A549 (cell line): ENCODE data around the gene SMIM28. TPM values are rescaled to one million over a fixed set of nuclear protein-coding genes. Genes with fewer than 3 reads are reported as not detected.
A peak's percentile ranks its signal among the peaks of the same experiment; 100 is the strongest.

ENCODE experiments used
- ATAC-seq, 2 experiments: fragments of 200-7000 bp in 1 of 2; fragments of >200 bp in 1 of 2; cut with Nextera tagmentation in 1 of 2; cut with Tn5 transposase in 1 of 2; 3 replicates each; pipeline versions ENCODE4 v1.8.0 to v1.9.1; 2018 to 2020; ENCODE audit warnings: mild to moderate bottlenecking in 1 of 2, moderate library complexity in 1 of 2
- CTCF ChIA-PET: fragments of 300-600 bp; sonication (Branson Sonifier 250); formaldehyde crosslinking; extraction: SDS; loops from one replicate; lab custom pipeline; 2021; ENCODE audit warnings: antibody characterized with exemption, inconsistent platforms; lab: Yijun Ruan, JAX
- POLR2A ChIA-PET: fragments of 350-600 bp; formaldehyde crosslinking; extraction: SDS; loops from one replicate; lab custom pipeline; 2021; ENCODE audit warnings: antibody characterized with exemption, inconsistent platforms; lab: Yijun Ruan, JAX
- DNase-seq, 2 experiments: peaks; one replicate each; pipeline versions ENCODE4 v3.0.0 to v3.0.0-alpha.2; 2011 to 2016; ENCODE audit warnings: low read depth in 1 of 2, low spot score in 1 of 2
- FAIRE-seq: peaks from 2 replicates; lab custom pipeline; 2011; peaks lifted over from hg19 to GRCh38; lab: Jason Lieb, UNC
- H3K27ac ChIP-seq, 2 experiments: fragments of >200 bp; sonication (Bioruptor Twin); formaldehyde crosslinking; 3 replicates each; pipeline ENCODE4 v1.5.1; 2016 to 2017
- H3K4me1 ChIP-seq: fragments of >200 bp; sonication (Bioruptor Twin); formaldehyde crosslinking; 3 replicates; pipeline ENCODE4 v1.6.1; 2016
- H3K4me2 ChIP-seq: fragments of >200 bp; sonication (Bioruptor Twin); formaldehyde crosslinking; 3 replicates; pipeline ENCODE4 v1.6.1; 2016
- H3K4me3 ChIP-seq: fragments of >200 bp; sonication (Bioruptor Twin); formaldehyde crosslinking; 3 replicates; pipeline ENCODE4 v1.5.1; 2016
- H3K9me3 ChIP-seq: fragments of >200 bp; sonication (Bioruptor Twin); formaldehyde crosslinking; 3 replicates; pipeline ENCODE4 v1.6.1; 2016
- CEBPB ChIP-seq, 2 experiments: fragments of >200 bp in 1 of 2; sonication (Bioruptor Twin) in 1 of 2; formaldehyde crosslinking in 1 of 2; IDR thresholded peaks; 2 replicates each; pipeline ENCODE4 v1.6.1; 2012 to 2016
- CHD2 ChIP-seq: fragments of 150-350 bp; IDR thresholded peaks from 2 replicates; pipeline ENCODE4 v1.6.1; 2014; ENCODE audit warnings: low read length; ENCODE audit not compliant: partially characterized antibody
- E2F6 ChIP-seq: IDR thresholded peaks from 2 replicates; pipeline ENCODE4 v1.6.1; 2012; ENCODE audit warnings: low read depth, borderline replicate concordance
- GATA3 ChIP-seq: IDR thresholded peaks from 2 replicates; pipeline ENCODE4 v1.6.1; 2012; ENCODE audit warnings: borderline replicate concordance
- HDAC2 ChIP-seq: fragments of 200-600 bp; sonication (generic); IDR thresholded peaks from 2 replicates; pipeline ENCODE4 v1.6.1; 2016
- HEYL ChIP-seq: fragments of 250-450 bp; sonication (Bioruptor Pico); IDR thresholded peaks from 2 replicates; pipeline ENCODE4 v1.8.0; 2021; ENCODE audit warnings: mild to moderate bottlenecking, moderate library complexity
- HOXB13 ChIP-seq: fragments of 250-450 bp; sonication (Bioruptor Pico); IDR thresholded peaks from 2 replicates; pipeline ENCODE4 v1.5.0; 2020; ENCODE audit warnings: low read depth, mild to moderate bottlenecking, moderate library complexity
- MYC ChIP-seq: IDR thresholded peaks from 2 replicates; pipeline ENCODE4 v1.6.1; 2012; ENCODE audit warnings: mild to moderate bottlenecking, inconsistent platforms, low read length, improper control_type of control experiment, borderline replicate concordance
- NPAS2 ChIP-seq: fragments of 250-450 bp; sonication (Bioruptor Pico); IDR thresholded peaks from 2 replicates; pipeline ENCODE4 v1.8.0; 2022; ENCODE audit warnings: mild to moderate bottlenecking, moderate library complexity, borderline replicate concordance
- NR3C1 ChIP-seq: fragments of >200 bp; sonication (Bioruptor Twin); formaldehyde crosslinking; IDR thresholded peaks from 3 replicates; pipeline ENCODE4 v1.6.1; 2017
- REST ChIP-seq: fragments of 200-600 bp; sonication (generic); IDR thresholded peaks from 2 replicates; pipeline ENCODE4 v1.6.1; 2016; ENCODE audit warnings: antibody characterized with exemption, mild to moderate bottlenecking, moderate library complexity
- RFX5 ChIP-seq: fragments of 450-650 bp; IDR thresholded peaks from 2 replicates; pipeline ENCODE4 v1.7.1; 2014; ENCODE audit warnings: antibody characterized with exemption, mild to moderate bottlenecking, moderate library complexity
- SREBF2 ChIP-seq: fragments of 450-650 bp; IDR thresholded peaks from 2 replicates; pipeline ENCODE4 v1.6.1; 2014; ENCODE audit warnings: mild to moderate bottlenecking, moderate library complexity
- ZNF302 ChIP-seq: fragments of 250-450 bp; sonication (Bioruptor Pico); IDR thresholded peaks from 2 replicates; pipeline ENCODE4 v1.9.0; 2021; ENCODE audit warnings: inconsistent platforms, mild to moderate bottlenecking, moderate library complexity
- ZSCAN20 ChIP-seq: fragments of 250-450 bp; sonication (Bioruptor Pico); IDR thresholded peaks from 2 replicates; pipeline ENCODE4 v1.8.0; 2022; ENCODE audit warnings: mild to moderate bottlenecking, moderate library complexity
- WGBS: methylation state at CpG from one replicate; pipeline ENCODE4 v1.1.6; 2017; ENCODE audit errors: missing lambda C conversion rate; 5-methylcytosine and 5-hydroxymethylcytosine counted together
- polyA plus RNA-seq, 4 experiments: library from polyadenylated mRNA; depleted of rRNA in 3 of 4; stranded (reverse); fragments of >200 nt; fragmentation: RNase III in 1 of 4; extraction: RNeasy Plus Mini Kit Qiagen cat#74134 plus additional on column Dnase treatment in 1 of 4; gene quantifications; 2 replicates in 3 of 4; 3 replicates in 1 of 4; pipeline ENCODE4 v1.2.3, GENCODE V29; 2011 to 2017
- TF ChIP-seq, protein P1 (sequence below): fragments of 250-450 bp; sonication (Bioruptor Pico); IDR thresholded peaks from 2 replicates; pipeline ENCODE4 v1.5.0; 2021; ENCODE audit warnings: mild to moderate bottlenecking, moderate library complexity, borderline replicate concordance
- TF ChIP-seq, protein P2 (sequence below): fragments of >200 bp; sonication (Bioruptor Twin); formaldehyde crosslinking; IDR thresholded peaks from 2 replicates; pipeline ENCODE4 v1.6.1; 2016
- TF ChIP-seq, protein P3 (sequence below): IDR thresholded peaks from 2 replicates; pipeline ENCODE4 v1.6.1; 2012

Gene SMIM28
- polyA plus RNA-seq, 2 of the 4 experiments (the other 2 are of a cell fraction) = not detected

DNA sequence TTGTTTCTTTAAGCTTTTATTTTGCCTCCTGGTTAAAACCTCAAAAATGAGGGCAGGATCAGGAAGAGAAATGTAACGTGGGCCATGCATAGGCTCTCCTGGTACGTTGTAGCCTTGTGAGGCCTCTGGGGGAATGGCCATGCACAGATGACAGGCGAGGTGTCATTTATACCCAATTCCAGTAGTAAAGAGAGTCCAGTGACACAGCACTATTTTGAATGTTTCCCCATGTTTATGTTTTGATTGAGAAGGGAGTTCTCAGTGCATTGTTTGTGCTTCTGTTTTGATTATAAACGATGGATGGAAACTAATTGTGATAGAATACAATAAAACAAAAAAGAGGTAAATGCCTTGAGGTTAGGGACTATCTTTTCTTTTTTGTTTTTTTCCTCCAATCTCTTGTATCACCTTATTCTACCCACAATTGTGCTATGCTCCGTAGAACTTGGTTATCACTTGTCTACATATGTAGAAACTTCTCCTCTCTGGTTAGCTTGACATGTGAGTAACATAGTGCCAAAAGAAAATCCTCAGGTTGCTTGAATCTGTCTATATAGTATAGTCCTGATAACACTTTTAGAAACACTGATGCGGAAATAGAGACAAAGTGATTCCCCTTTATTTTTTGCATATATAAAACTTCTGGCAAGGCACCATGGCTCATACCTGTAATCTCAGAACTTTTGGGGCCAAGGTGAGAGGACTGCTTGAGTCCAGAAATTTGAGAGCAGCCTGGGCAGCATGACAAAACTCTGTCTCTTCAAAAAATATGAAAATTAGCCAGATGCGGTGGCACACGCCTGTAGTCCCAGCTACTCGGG, 6.9 kb upstream of the SMIM28 start (continued):
- TF ChIP-seq, protein P1, sequence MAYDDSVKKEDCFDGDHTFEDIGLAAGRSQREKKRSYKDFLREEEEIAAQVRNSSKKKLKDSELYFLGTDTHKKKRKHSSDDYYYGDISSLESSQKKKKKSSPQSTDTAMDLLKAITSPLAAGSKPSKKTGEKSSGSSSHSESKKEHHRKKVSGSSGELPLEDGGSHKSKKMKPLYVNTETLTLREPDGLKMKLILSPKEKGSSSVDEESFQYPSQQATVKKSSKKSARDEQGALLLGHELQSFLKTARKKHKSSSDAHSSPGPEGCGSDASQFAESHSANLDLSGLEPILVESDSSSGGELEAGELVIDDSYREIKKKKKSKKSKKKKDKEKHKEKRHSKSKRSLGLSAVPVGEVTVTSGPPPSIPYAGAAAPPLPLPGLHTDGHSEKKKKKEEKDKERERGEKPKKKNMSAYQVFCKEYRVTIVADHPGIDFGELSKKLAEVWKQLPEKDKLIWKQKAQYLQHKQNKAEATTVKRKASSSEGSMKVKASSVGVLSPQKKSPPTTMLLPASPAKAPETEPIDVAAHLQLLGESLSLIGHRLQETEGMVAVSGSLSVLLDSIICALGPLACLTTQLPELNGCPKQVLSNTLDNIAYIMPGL (CRISPR knock-in tag) = no peak
- TF ChIP-seq HEYL (CRISPR knock-in tag) = no peak
- TF ChIP-seq, protein P2, sequence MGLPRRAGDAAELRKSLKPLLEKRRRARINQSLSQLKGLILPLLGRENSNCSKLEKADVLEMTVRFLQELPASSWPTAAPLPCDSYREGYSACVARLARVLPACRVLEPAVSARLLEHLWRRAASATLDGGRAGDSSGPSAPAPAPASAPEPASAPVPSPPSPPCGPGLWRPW = no peak

- ChIA-PET CTCF (interaction anchor here (0.7 to 1.8 kb wide), 3 partner anchors 32 to 259 kb away, joined by 3 to 4 read pairs (median 3); partner anchors contain the start of gene HEBP2), POLR2A (no interaction called here)
- Histone ChIP-seq H3K4me2 (peak overlapping the region; percentile 72), H3K9me3 (no peaks in the 10 kb centered on the region; the same call in 2 of the 3 replicates), H3K27ac (peak overlapping the region in 1 of 2 experiments; percentile 58; a peak in 2 of 6 replicates), H3K4me1 (peaks cover 22% of the 10 kb centered on the region), H3K4me3 (no peak overlapping the region)
- WGBS = 43% methylated on average over 3 of the region's 3 CpGs
- TF ChIP-seq CHD2 = no peak
- TF ChIP-seq, protein P1 (CRISPR knock-in tag) = no peak
- no peak for TF ChIP-seq ZNF302 (CRISPR knock-in tag)
- no peak for TF ChIP-seq REST
- no peak for TF ChIP-seq NR3C1
- TF ChIP-seq, protein P3, sequence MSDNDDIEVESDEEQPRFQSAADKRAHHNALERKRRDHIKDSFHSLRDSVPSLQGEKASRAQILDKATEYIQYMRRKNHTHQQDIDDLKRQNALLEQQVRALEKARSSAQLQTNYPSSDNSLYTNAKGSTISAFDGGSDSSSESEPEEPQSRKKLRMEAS = no peak
- no peak for TF ChIP-seq GATA3
- TF ChIP-seq HDAC2 = no peak
- no peak for TF ChIP-seq HOXB13 (CRISPR knock-in tag)
- no peak for TF ChIP-seq CEBPB (IDR thresholded peaks at IDR 0.05)
- TF ChIP-seq ZSCAN20 (CRISPR knock-in tag) = no peak
- TF ChIP-seq NPAS2 (CRISPR knock-in tag) = no peak
- TF ChIP-seq HEYL (CRISPR knock-in tag) = no peak
- TF ChIP-seq RFX5 = no peak
- no peak for TF ChIP-seq E2F6
- no peak for TF ChIP-seq SREBF2
- TF ChIP-seq MYC = no peak
- FAIRE-seq (no peak), ATAC-seq (no peak), DNase-seq (no peak)
Measured at GRCh38 chr6:138371452-138371711, 6.3 kb upstream of the SMIM28 start.
